ENCODE data around the gene SLC9A6.

GRCh38 chrX:136067097-136067496 is 81.9 kb downstream of the SLC9A6 start:
- no peak for TF ChIP-seq POLR2AphosphoS5 (IDR thresholded peaks at IDR 0.05; ENCODE audit: low read depth, low read length)
- no peak for TF ChIP-seq PAX5 (IDR thresholded peaks at IDR 0.05; ENCODE audit: insufficient read depth, low read length, severe bottlenecking)
- TF ChIP-seq POLR2A (IDR thresholded peaks at IDR 0.05; ENCODE audit: low read depth, low read length), result no peak
- no peak for TF ChIP-seq TAF1 (IDR thresholded peaks at IDR 0.05; ENCODE audit: low read depth, low read length)

Measured in GM12891 (cell line).